A549 (cell line): ENCODE results near the gene GDF7. TPM values are rescaled to one million over a fixed set of nuclear protein-coding genes. Genes with fewer than 3 reads are reported as not detected.

Experiments
- ATAC-seq, 2 experiments: fragments of 200-7000 bp in 1 of 2; fragments of >200 bp in 1 of 2; cut with Nextera tagmentation in 1 of 2; cut with Tn5 transposase in 1 of 2; 3 replicates each; pipeline versions ENCODE4 v1.8.0 to v1.9.1; 2018 to 2020; ENCODE audit warnings: mild to moderate bottlenecking in 1 of 2, moderate library complexity in 1 of 2
- CTCF ChIA-PET: fragments of 300-600 bp; sonication (Branson Sonifier 250); formaldehyde crosslinking; extraction: SDS; loops from one replicate; lab custom pipeline; 2021; ENCODE audit warnings: antibody characterized with exemption, inconsistent platforms; lab: Yijun Ruan, JAX
- POLR2A ChIA-PET: fragments of 350-600 bp; formaldehyde crosslinking; extraction: SDS; loops from one replicate; lab custom pipeline; 2021; ENCODE audit warnings: antibody characterized with exemption, inconsistent platforms; lab: Yijun Ruan, JAX
- DNase-seq, 2 experiments: peaks; one replicate each; pipeline versions ENCODE4 v3.0.0 to v3.0.0-alpha.2; 2011 to 2016; ENCODE audit warnings: low read depth in 1 of 2, low spot score in 1 of 2
- FAIRE-seq: peaks from 2 replicates; lab custom pipeline; 2011; peaks lifted over from hg19 to GRCh38; lab: Jason Lieb, UNC
- H3K27ac ChIP-seq, 2 experiments: fragments of >200 bp; sonication (Bioruptor Twin); formaldehyde crosslinking; 3 replicates each; pipeline ENCODE4 v1.5.1; 2016 to 2017
- H3K4me1 ChIP-seq: fragments of >200 bp; sonication (Bioruptor Twin); formaldehyde crosslinking; 3 replicates; pipeline ENCODE4 v1.6.1; 2016
- H3K4me2 ChIP-seq: fragments of >200 bp; sonication (Bioruptor Twin); formaldehyde crosslinking; 3 replicates; pipeline ENCODE4 v1.6.1; 2016
- H3K4me3 ChIP-seq: fragments of >200 bp; sonication (Bioruptor Twin); formaldehyde crosslinking; 3 replicates; pipeline ENCODE4 v1.5.1; 2016
- H3K9me3 ChIP-seq: fragments of >200 bp; sonication (Bioruptor Twin); formaldehyde crosslinking; 3 replicates; pipeline ENCODE4 v1.6.1; 2016
- CBX8 ChIP-seq: fragments of 200-600 bp; sonication (generic); IDR thresholded peaks from 2 replicates; pipeline ENCODE4 v1.6.1; 2016
- CEBPB ChIP-seq, 2 experiments: fragments of >200 bp in 1 of 2; sonication (Bioruptor Twin) in 1 of 2; formaldehyde crosslinking in 1 of 2; IDR thresholded peaks; 2 replicates each; pipeline ENCODE4 v1.6.1; 2012 to 2016
- CHD2 ChIP-seq: fragments of 150-350 bp; IDR thresholded peaks from 2 replicates; pipeline ENCODE4 v1.6.1; 2014; ENCODE audit warnings: low read length; ENCODE audit not compliant: partially characterized antibody
- EP300 ChIP-seq, 2 experiments: fragments of >200 bp; sonication (Bioruptor Twin); formaldehyde crosslinking; IDR thresholded peaks; 2 replicates in 1 of 2; 3 replicates in 1 of 2; pipeline ENCODE4 v1.6.1; 2016 to 2017
- HEYL ChIP-seq: fragments of 250-450 bp; sonication (Bioruptor Pico); IDR thresholded peaks from 2 replicates; pipeline ENCODE4 v1.8.0; 2021; ENCODE audit warnings: mild to moderate bottlenecking, moderate library complexity
- JUN ChIP-seq, 2 experiments: fragments of >200 bp; sonication (Bioruptor Twin); formaldehyde crosslinking; IDR thresholded peaks; 2 replicates in 1 of 2; 3 replicates in 1 of 2; pipeline ENCODE4 v1.6.1; 2016 to 2017
- JUNB ChIP-seq: fragments of >200 bp; sonication (Bioruptor Twin); formaldehyde crosslinking; IDR thresholded peaks from 2 replicates; pipeline ENCODE4 v1.6.1; 2016
- KDM1A ChIP-seq: fragments of 200-600 bp; sonication (generic); IDR thresholded peaks from 2 replicates; pipeline ENCODE4 v1.6.1; 2016; ENCODE audit warnings: low read depth, mild to moderate bottlenecking
- MYC ChIP-seq: IDR thresholded peaks from 2 replicates; pipeline ENCODE4 v1.6.1; 2012; ENCODE audit warnings: mild to moderate bottlenecking, inconsistent platforms, low read length, improper control_type of control experiment, borderline replicate concordance
- NPAS2 ChIP-seq: fragments of 250-450 bp; sonication (Bioruptor Pico); IDR thresholded peaks from 2 replicates; pipeline ENCODE4 v1.8.0; 2022; ENCODE audit warnings: mild to moderate bottlenecking, moderate library complexity, borderline replicate concordance
- RCOR1 ChIP-seq: fragments of 150-350 bp; IDR thresholded peaks from 2 replicates; pipeline ENCODE4 v1.6.1; 2014; ENCODE audit warnings: antibody characterized with exemption, low read length, low read depth
- SMC3 ChIP-seq: fragments of >200 bp; sonication (Bioruptor Twin); formaldehyde crosslinking; IDR thresholded peaks from 3 replicates; pipeline ENCODE4 v1.6.1; 2018; ENCODE audit warnings: inconsistent platforms
- SREBF2 ChIP-seq: fragments of 450-650 bp; IDR thresholded peaks from 2 replicates; pipeline ENCODE4 v1.6.1; 2014; ENCODE audit warnings: mild to moderate bottlenecking, moderate library complexity
- ZC3H11A ChIP-seq: fragments of 450-650 bp; IDR thresholded peaks from 2 replicates; pipeline ENCODE4 v1.6.1; 2014; ENCODE audit warnings: antibody characterized with exemption, mild to moderate bottlenecking
- ZFP36 ChIP-seq: fragments of 450-650 bp; IDR thresholded peaks from 2 replicates; pipeline ENCODE4 v1.6.1; 2014; ENCODE audit warnings: borderline replicate concordance; ENCODE audit not compliant: partially characterized antibody
- WGBS: methylation state at CpG from one replicate; pipeline ENCODE4 v1.1.6; 2017; ENCODE audit errors: missing lambda C conversion rate; 5-methylcytosine and 5-hydroxymethylcytosine counted together
- polyA plus RNA-seq, 4 experiments: library from polyadenylated mRNA; depleted of rRNA in 3 of 4; stranded (reverse); fragments of >200 nt; fragmentation: RNase III in 1 of 4; extraction: RNeasy Plus Mini Kit Qiagen cat#74134 plus additional on column Dnase treatment in 1 of 4; gene quantifications; 2 replicates in 3 of 4; 3 replicates in 1 of 4; pipeline ENCODE4 v1.2.3, GENCODE V29; 2011 to 2017
- TF ChIP-seq, protein P1 (sequence below): fragments of 150-350 bp; IDR thresholded peaks from 2 replicates; pipeline ENCODE4 v1.6.1; 2014; ENCODE audit warnings: low read depth, mild to moderate bottlenecking, low read length
- TF ChIP-seq, protein P2 (sequence below): IDR thresholded peaks from 2 replicates; pipeline ENCODE4 v1.6.1; 2012
- TF ChIP-seq, protein P3 (sequence below): fragments of >200 bp; sonication (Bioruptor Twin); formaldehyde crosslinking; IDR thresholded peaks from 2 replicates; pipeline ENCODE4 v1.6.1; 2016
- TF ChIP-seq, protein P4 (sequence below): IDR thresholded peaks from 2 replicates; pipeline ENCODE4 v1.6.1; 2012

The GDF7 gene
- polyA plus RNA-seq, 2 of the 4 experiments (the other 2 are of a cell fraction) = 0.03 to 0.05 TPM

DNA sequence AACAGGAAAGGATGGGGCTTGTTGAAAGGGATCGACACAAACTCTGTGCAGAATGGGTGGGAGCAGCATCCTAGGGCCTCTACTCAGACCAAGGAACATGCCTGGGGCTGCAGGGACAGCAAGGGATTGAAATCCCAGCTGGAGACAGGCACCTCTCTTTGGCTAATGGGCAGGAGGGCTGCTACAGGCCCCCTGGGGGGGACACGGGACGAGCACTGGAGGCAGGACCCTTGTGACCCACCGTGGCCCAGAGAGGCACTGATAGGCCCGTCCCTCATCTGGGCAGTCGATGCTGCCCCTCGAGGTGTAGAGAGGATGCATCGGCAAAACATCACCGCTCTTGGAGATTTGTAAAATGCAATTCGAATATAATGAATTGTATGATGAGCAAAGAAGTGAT lies 21.2 kb upstream of the GDF7 start (continued):
- TF ChIP-seq, protein P1, sequence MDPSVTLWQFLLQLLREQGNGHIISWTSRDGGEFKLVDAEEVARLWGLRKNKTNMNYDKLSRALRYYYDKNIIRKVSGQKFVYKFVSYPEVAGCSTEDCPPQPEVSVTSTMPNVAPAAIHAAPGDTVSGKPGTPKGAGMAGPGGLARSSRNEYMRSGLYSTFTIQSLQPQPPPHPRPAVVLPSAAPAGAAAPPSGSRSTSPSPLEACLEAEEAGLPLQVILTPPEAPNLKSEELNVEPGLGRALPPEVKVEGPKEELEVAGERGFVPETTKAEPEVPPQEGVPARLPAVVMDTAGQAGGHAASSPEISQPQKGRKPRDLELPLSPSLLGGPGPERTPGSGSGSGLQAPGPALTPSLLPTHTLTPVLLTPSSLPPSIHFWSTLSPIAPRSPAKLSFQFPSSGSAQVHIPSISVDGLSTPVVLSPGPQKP = no peak
- TF ChIP-seq MYC = no peak

DNA sequence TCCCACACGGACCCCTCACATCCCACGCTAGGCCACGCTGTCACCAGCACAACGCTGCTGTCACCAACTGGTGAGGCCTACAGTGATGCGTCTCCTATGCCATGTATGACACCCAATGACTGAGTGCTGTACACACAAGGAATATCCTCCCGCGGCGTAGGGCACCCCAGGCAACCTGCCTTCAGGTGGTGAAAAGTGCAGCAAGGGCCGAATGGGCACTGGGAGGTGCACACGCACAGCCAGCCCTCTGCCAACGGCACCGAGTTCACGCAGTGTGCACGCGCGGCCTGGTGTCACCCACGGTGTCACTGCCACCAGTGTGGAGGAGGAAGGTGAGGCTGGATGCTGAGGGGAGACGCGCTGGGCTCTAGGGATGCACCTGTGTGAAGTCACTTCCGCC lies 20.5 kb upstream of the GDF7 start:
- 89% methylated on average over 20 of the region's 20 CpGs for WGBS
- H3K4me3 ChIP-seq = no peak overlapping the region
- no peak for ATAC-seq
- FAIRE-seq = no peak
- no peak overlapping the region for H3K4me2 ChIP-seq
- CTCF ChIA-PET = interaction anchor here (0.6 to 12.0 kb wide), 9 partner anchors 11 to 267 kb away, joined by 3 to 195 read pairs (median 3); partner anchors contain the start of gene GDF7
- peaks cover 20% of the 10 kb centered on the region; the same call in 2 of the 3 replicates for H3K4me1 ChIP-seq
- H3K27ac ChIP-seq = no peak overlapping the region
- DNase-seq = no peak
- TF ChIP-seq ZFP36 = no peak
- no peak for TF ChIP-seq CBX8
- TF ChIP-seq SMC3 = no peak
- no peak for TF ChIP-seq SREBF2
- no peak for TF ChIP-seq JUNB
- TF ChIP-seq, protein P2, sequence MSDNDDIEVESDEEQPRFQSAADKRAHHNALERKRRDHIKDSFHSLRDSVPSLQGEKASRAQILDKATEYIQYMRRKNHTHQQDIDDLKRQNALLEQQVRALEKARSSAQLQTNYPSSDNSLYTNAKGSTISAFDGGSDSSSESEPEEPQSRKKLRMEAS = no peak
- no peak for TF ChIP-seq NPAS2
- TF ChIP-seq CHD2 = no peak
- no peak for TF ChIP-seq RCOR1
- POLR2A ChIA-PET = interaction anchor here (7.0 kb wide), 1 partner anchor 199 kb away, joined by 73 read pairs; the partner anchor contains the start of gene RHOB
- H3K9me3 ChIP-seq = no peaks in the 10 kb centered on the region

DNA sequence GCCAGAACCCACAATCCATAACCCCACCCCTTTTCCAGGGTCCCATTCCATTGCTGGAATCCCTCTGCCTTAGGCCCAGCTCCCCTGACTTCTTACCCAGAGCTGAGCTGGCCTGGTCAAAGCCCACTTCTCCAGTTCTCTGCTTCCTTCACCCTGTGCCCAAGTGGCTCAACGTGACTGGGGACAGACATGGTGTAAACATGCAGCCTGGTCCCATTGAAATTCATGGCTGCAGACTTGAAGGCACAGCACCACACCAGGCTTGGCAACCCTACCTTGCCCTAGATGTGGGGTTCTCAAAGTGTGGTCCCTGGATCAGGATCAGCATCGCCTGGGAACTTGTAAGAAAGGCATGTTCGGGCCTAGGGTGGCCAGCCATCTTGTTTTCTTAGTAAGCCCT lies 19.7 kb upstream of the GDF7 start:
- WGBS = 88% methylated on average over 3 of the region's 3 CpGs
- Histone ChIP-seq H3K4me2 (no peak overlapping the region), H3K27ac (no peak overlapping the region), H3K4me1 (peaks cover 16% of the 10 kb centered on the region; the same call in 2 of the 3 replicates), H3K4me3 (no peak overlapping the region), H3K9me3 (no peaks in the 10 kb centered on the region)
- CTCF ChIA-PET = interaction anchor here (0.6 to 12.0 kb wide), 11 partner anchors 10 to 1325 kb away, joined by 3 to 195 read pairs (median 4); partner anchors contain the start of gene GDF7
- DNase-seq (no peak), ATAC-seq (no peak), FAIRE-seq (no peak)
- TF ChIP-seq CEBPB (IDR thresholded peaks at IDR 0.05) (no peak), ZC3H11A (no peak), HEYL (CRISPR knock-in tag) (no peak), SREBF2 (no peak)
- TF ChIP-seq, protein P1 = no peak
- POLR2A ChIA-PET = interaction anchor here (7.0 kb wide), 1 partner anchor 200 kb away, joined by 73 read pairs; the partner anchor contains the start of gene RHOB

DNA sequence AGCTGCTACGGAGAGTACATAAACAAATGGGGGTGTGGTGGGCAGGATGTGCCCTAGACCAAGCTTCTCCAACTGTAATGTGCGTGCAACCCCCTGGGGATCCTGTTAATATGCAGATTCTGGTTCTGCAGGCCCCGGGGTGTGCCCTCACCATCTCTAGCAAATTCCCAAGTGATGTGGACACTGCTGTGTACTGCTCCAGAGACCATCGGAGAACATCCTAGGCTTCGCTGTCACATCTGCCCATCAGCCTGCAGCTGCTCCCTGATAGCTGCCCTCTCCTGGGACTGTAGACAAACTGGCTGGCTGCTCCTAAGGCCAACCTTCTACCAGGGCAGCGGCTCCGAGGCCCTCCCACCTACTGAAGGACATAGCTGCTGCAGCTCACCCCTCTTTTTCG lies 19.2 kb upstream of the GDF7 start:
- ChIA-PET POLR2A (interaction anchor here (7.0 kb wide), 1 partner anchor 200 kb away, joined by 73 read pairs; the partner anchor contains the start of gene RHOB), CTCF (interaction anchor here (0.6 to 12.0 kb wide), 15 partner anchors 15 to 1324 kb away, joined by 3 to 195 read pairs (median 7); partner anchors contain the start of gene GDF7)
- H3K9me3 ChIP-seq = no peaks in the 10 kb centered on the region
- no peak overlapping the region for H3K27ac ChIP-seq
- 84% methylated on average over 8 of the region's 8 CpGs for WGBS
- H3K4me3 ChIP-seq = no peak overlapping the region
- H3K4me2 ChIP-seq = no peak overlapping the region
- TF ChIP-seq, protein P2 = no peak
- TF ChIP-seq, protein P1 = no peak
- TF ChIP-seq, protein P3, sequence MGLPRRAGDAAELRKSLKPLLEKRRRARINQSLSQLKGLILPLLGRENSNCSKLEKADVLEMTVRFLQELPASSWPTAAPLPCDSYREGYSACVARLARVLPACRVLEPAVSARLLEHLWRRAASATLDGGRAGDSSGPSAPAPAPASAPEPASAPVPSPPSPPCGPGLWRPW = no peak
- TF ChIP-seq JUN (IDR thresholded peaks at IDR 0.05) = no peak
- TF ChIP-seq EP300 (IDR thresholded peaks at IDR 0.05) = no peak
- TF ChIP-seq, protein P4, sequence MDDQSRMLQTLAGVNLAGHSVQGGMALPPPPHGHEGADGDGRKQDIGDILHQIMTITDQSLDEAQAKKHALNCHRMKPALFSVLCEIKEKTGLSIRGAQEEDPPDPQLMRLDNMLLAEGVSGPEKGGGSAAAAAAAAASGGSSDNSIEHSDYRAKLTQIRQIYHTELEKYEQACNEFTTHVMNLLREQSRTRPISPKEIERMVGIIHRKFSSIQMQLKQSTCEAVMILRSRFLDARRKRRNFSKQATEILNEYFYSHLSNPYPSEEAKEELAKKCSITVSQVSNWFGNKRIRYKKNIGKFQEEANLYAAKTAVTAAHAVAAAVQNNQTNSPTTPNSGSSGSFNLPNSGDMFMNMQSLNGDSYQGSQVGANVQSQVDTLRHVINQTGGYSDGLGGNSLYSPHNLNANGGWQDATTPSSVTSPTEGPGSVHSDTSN = no peak
- no peak for TF ChIP-seq KDM1A
- no peak for TF ChIP-seq HEYL (CRISPR knock-in tag)
- no peak for FAIRE-seq
- no peak for ATAC-seq
- no peak for DNase-seq
- H3K4me1 ChIP-seq = peaks cover 12% of the 10 kb centered on the region; the same call in 2 of the 3 replicates
